Smooth muscle cell (in vitro differentiated cells): ENCODE measurements around the gene FIS1. TPM values are rescaled to one million over a fixed set of nuclear protein-coding genes. Genes with fewer than 3 reads are reported as not detected.

Experiments
- DNase-seq: peaks from one replicate; lab custom pipeline; 2025; ENCODE audit not compliant: unreplicated experiment; lab: John Stamatoyannopoulos, UW
- H2AFZ ChIP-seq: fragments of 200-600 bp; sonication (generic); 2 replicates; pipeline ENCODE4 v1.6.0; 2016; ENCODE audit warnings: antibody characterized with exemption, low read depth, mild to moderate bottlenecking
- H3F3A ChIP-seq: fragments of 200-600 bp; sonication (generic); 2 replicates; pipeline ENCODE4 v1.6.0; 2017; ENCODE audit warnings: antibody characterized with exemption, low read depth
- H3K27ac ChIP-seq: fragments of 200-600 bp; sonication (generic); 2 replicates; pipeline ENCODE4 v1.5.1; 2016; ENCODE audit warnings: low read depth, mild to moderate bottlenecking
- H3K27me3 ChIP-seq: fragments of 200-600 bp; sonication (generic); 2 replicates; pipeline ENCODE4 v1.6.1; 2016; ENCODE audit warnings: low read depth, mild to moderate bottlenecking
- H3K36me3 ChIP-seq: fragments of 200-600 bp; sonication (generic); 2 replicates; pipeline ENCODE4 v1.5.1; 2016; ENCODE audit warnings: low read depth
- H3K4me1 ChIP-seq: fragments of 200-600 bp; sonication (generic); 2 replicates; pipeline ENCODE4 v1.5.1; 2016; ENCODE audit warnings: low read depth
- H3K4me2 ChIP-seq: fragments of 200-600 bp; sonication (generic); 2 replicates; pipeline ENCODE4 v1.6.0; 2016; ENCODE audit warnings: mild to moderate bottlenecking
- H3K4me3 ChIP-seq: fragments of 200-600 bp; sonication (generic); 2 replicates; pipeline ENCODE4 v1.5.1; 2016; ENCODE audit warnings: mild to moderate bottlenecking
- H3K79me2 ChIP-seq: fragments of 200-600 bp; sonication (generic); 2 replicates; pipeline ENCODE4 v1.6.0; 2016; ENCODE audit warnings: low read depth, mild to moderate bottlenecking
- H3K9ac ChIP-seq: fragments of 200-600 bp; sonication (generic); 2 replicates; pipeline ENCODE4 v1.6.0; 2016; ENCODE audit warnings: low read depth
- H3K9me3 ChIP-seq: fragments of 200-600 bp; sonication (generic); replicated peaks from 2 replicates; pipeline ENCODE4 v1.5.1; 2016; ENCODE audit warnings: low read depth
- H4K20me1 ChIP-seq: fragments of 200-600 bp; sonication (generic); 2 replicates; pipeline ENCODE4 v1.6.0; 2016; ENCODE audit warnings: low read depth
- CTCF ChIP-seq: fragments of 200-600 bp; sonication (generic); IDR thresholded peaks from 2 replicates; pipeline ENCODE4 v1.5.1; 2017; ENCODE audit warnings: borderline replicate concordance, mild to moderate bottlenecking, antibody characterized with exemption; ENCODE audit not compliant: insufficient read depth, poor library complexity, severe bottlenecking
- WGBS: methylation state at CpG from one replicate; pipeline ENCODE4 v1.1.7; 2016; ENCODE audit warnings: low lambda C conversion rate; 5-methylcytosine and 5-hydroxymethylcytosine counted together
- polyA plus RNA-seq: library from polyadenylated mRNA; unstranded; fragments of >200 nt; fragmentation: Nextera tagmentation; extraction: Ambion mirVana; gene quantifications from 2 replicates; pipeline ENCODE4 v1.2.1, GENCODE V29; 2016
- total RNA-seq: library from RNA; depleted of rRNA; stranded (reverse); fragments of >200 nt; gene quantifications from 2 replicates; pipeline ENCODE4 v1.2.3, GENCODE V29; 2014

Gene FIS1
- total and polyA plus RNA-seq, 2 experiments from 2014 or later: 97.7 to 174 TPM

GRCh38 chr7:101251871-101252659, 7.2 kb upstream of the FIS1 start:
- Histone ChIP-seq H3K9me3 (no peaks in the 10 kb centered on the region), H2AFZ (peak overlapping the region; percentile 99), H3K4me1 (peaks cover 10% of the 10 kb centered on the region), H3K36me3 (no peaks in the 10 kb centered on the region), H3F3A (no peaks in the 10 kb centered on the region), H3K79me2 (peaks cover 39% of the 10 kb centered on the region), H3K4me3 (peak overlapping the region; percentile 89), H3K27me3 (no peaks in the 10 kb centered on the region), H3K4me2 (peak overlapping the region; percentile 91), H4K20me1 (peaks cover 18% of the 10 kb centered on the region), H3K27ac (peak overlapping the region; percentile 90), H3K9ac (peak overlapping the region; percentile 90)
- peak; percentile 87 for DNase-seq
- TF ChIP-seq CTCF: no peak
- WGBS: under 1% methylated on average over 55 of the region's 55 CpGs

DNA sequence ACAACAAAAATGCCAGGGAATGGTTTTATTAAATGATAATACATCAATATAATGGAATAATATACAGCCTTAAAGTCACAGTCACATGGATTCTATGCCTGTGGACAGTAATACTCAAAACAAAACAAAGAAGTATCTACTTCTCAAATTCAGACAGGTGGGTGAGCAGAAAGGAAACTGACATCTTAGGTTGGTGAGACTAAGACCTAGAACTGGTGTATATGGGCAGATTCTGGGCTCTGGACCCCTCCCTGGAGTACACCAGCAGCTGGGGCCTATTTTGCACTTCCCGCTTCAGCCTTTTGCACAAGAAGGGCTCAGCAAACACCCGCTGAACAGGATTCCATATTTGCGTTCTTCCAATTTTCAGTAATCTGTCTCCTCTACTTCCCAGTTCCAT, 5.4 kb upstream of the FIS1 start:
- no peak for DNase-seq
- H3K4me3 ChIP-seq: no peak overlapping the region
- H3K27me3 ChIP-seq: no peaks in the 10 kb centered on the region
- no peaks in the 10 kb centered on the region for H3K36me3 ChIP-seq
- H3K4me1 ChIP-seq: peaks cover 10% of the 10 kb centered on the region
- H3K27ac ChIP-seq: no peak overlapping the region
- no peaks in the 10 kb centered on the region for H3K9me3 ChIP-seq
- 96% methylated on average over 3 of the region's 3 CpGs for WGBS
- no peak for TF ChIP-seq CTCF
- H3F3A ChIP-seq: peaks cover 6% of the 10 kb centered on the region
- peak overlapping the region; percentile 91 for H3K4me2 ChIP-seq
- peaks cover 18% of the 10 kb centered on the region for H4K20me1 ChIP-seq
- peaks cover 55% of the 10 kb centered on the region for H3K79me2 ChIP-seq
- no peak overlapping the region for H3K9ac ChIP-seq
- H2AFZ ChIP-seq: no peak overlapping the region

DNA sequence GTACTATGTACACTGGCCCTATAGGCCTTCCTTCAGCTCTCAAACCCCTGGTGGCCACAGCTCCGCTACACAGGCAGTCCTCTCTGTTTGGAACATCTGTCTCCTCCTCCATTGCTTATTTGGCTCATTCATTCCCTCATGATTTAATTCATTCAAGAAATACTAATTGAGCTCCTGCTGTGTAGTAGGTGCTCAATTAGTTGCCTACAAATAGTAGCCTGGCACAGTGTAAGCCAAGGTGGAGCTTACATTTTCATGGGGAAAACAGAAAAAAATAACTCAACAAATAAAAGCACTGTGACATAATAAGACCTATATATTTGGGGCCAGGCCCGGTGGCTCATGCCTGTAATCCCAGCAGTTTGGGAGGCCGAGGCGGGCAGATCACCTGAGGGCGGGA, 3.4 kb upstream of the FIS1 start:
- H4K20me1 ChIP-seq: peaks cover 18% of the 10 kb centered on the region
- H3K36me3 ChIP-seq: no peaks in the 10 kb centered on the region
- no peak overlapping the region for H3K4me2 ChIP-seq
- H3K9ac ChIP-seq: no peak overlapping the region
- H3K4me1 ChIP-seq: peaks cover 10% of the 10 kb centered on the region
- no peaks in the 10 kb centered on the region for H3K9me3 ChIP-seq
- peaks cover 61% of the 10 kb centered on the region for H3K79me2 ChIP-seq
- WGBS: 97% methylated on average over 5 of the region's 5 CpGs
- H3K27ac ChIP-seq: no peak overlapping the region
- peaks cover 6% of the 10 kb centered on the region for H3F3A ChIP-seq
- no peak for DNase-seq
- H2AFZ ChIP-seq: no peak overlapping the region
- no peak for TF ChIP-seq CTCF
- no peak overlapping the region for H3K4me3 ChIP-seq
- no peaks in the 10 kb centered on the region for H3K27me3 ChIP-seq
